DND-41 (cell line): ENCODE measurements around the gene CCND2.

ENCODE experiments used
- EZH2 ChIP-seq: IDR thresholded peaks from 3 replicates; pipeline ENCODE4 v1.6.1; 2012; ENCODE audit warnings: borderline replicate concordance, low read depth, mild to moderate bottlenecking, moderate library complexity, low read length, inconsistent platforms; ENCODE audit not compliant: severe bottlenecking
- TF ChIP-seq, protein P1 (sequence below): IDR thresholded peaks from 2 replicates; pipeline ENCODE4 v1.5.1; 2012; ENCODE audit warnings: borderline replicate concordance, low read length, moderate library complexity, mild to moderate bottlenecking; ENCODE audit not compliant: poor library complexity, severe bottlenecking; ENCODE audit errors: extremely low read depth

- TF ChIP-seq, protein P1, sequence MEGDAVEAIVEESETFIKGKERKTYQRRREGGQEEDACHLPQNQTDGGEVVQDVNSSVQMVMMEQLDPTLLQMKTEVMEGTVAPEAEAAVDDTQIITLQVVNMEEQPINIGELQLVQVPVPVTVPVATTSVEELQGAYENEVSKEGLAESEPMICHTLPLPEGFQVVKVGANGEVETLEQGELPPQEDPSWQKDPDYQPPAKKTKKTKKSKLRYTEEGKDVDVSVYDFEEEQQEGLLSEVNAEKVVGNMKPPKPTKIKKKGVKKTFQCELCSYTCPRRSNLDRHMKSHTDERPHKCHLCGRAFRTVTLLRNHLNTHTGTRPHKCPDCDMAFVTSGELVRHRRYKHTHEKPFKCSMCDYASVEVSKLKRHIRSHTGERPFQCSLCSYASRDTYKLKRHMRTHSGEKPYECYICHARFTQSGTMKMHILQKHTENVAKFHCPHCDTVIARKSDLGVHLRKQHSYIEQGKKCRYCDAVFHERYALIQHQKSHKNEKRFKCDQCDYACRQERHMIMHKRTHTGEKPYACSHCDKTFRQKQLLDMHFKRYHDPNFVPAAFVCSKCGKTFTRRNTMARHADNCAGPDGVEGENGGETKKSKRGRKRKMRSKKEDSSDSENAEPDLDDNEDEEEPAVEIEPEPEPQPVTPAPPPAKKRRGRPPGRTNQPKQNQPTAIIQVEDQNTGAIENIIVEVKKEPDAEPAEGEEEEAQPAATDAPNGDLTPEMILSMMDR, result no peak
- no peak for TF ChIP-seq EZH2
Observed at GRCh38 chr12:4301932-4302501, 28.5 kb downstream of the CCND2 start.
